Measurements from ENCODE around the gene CXorf65. TPM values are rescaled to one million over a fixed set of nuclear protein-coding genes. Genes with fewer than 3 reads are reported as not detected.

CXorf65 gene
- total and polyA plus RNA-seq, 9 donors: not detected

- TF ChIP-seq EP300 (IDR thresholded peaks at IDR 0.05): no peak
- no peak for TF ChIP-seq POLR2A (IDR thresholded peaks at IDR 0.05)
- no peak for TF ChIP-seq CTCF (IDR thresholded peaks at IDR 0.05)
- Histone ChIP-seq H3K4me1 (ENCODE audit: insufficient read depth) (no peaks in the 10 kb centered on the region), H3K9me3 (no peaks in the 10 kb centered on the region), H3K27me3 (no peaks in the 10 kb centered on the region), H3K4me3 (no peak overlapping the region), H3K27ac (no peak overlapping the region), H3K36me3 (no peaks in the 10 kb centered on the region)
- no peak for DNase-seq
- intact Hi-C loops (cut with DNase I): no loop called here
- WGBS, 3 donors: 80 to 85% (median 84%) methylated on average over 27 to 28 of the region's 28 CpGs
These were observed 41.1 kb upstream of the CXorf65 start for GRCh38 chrX:71147496-71148277.

GRCh38 chrX:71144651-71145050 lies 38.1 kb upstream of the CXorf65 start, which contains the start of gene NLGN3:
Gene NLGN3, plus strand, starts transcription at chrX:71144841. Its CDS starts 2,909 bp downstream, at chrX:71147750.
- no peaks in the 10 kb centered on the region for H3K36me3 ChIP-seq
- intact Hi-C loops (cut with DNase I): no loop called here
- no peak within 1 kb of the TSS for H3K27ac ChIP-seq
- WGBS, 3 donors: 21 to 32% (median 30%) methylated on average over 28 of the region's 28 CpGs
- no peaks in the 10 kb centered on the region for H3K4me1 ChIP-seq (ENCODE audit: insufficient read depth)
- DNase-seq: peak in 3 of 5 donors; percentile 47 to 65 (median 51)
- H3K9me3 ChIP-seq: no peaks in the 10 kb centered on the region
- no peak for TF ChIP-seq POLR2A (IDR thresholded peaks at IDR 0.05)
- no peak for TF ChIP-seq CTCF (IDR thresholded peaks at IDR 0.05)
- no peak for TF ChIP-seq EP300 (IDR thresholded peaks at IDR 0.05)
- peak within 1 kb of the TSS; percentile 20 for H3K4me3 ChIP-seq
- H3K27me3 ChIP-seq: no peaks in the 10 kb centered on the region

- Histone ChIP-seq H3K27ac (no peak overlapping the region), H3K36me3 (no peaks in the 10 kb centered on the region), H3K27me3 (no peaks in the 10 kb centered on the region), H3K4me1 (ENCODE audit: insufficient read depth) (no peaks in the 10 kb centered on the region), H3K9me3 (no peaks in the 10 kb centered on the region), H3K4me3 (no peak overlapping the region)
- WGBS, 3 donors: 40 to 48% (median 41%) methylated on average over 6 of the region's 6 CpGs
- intact Hi-C loops (cut with DNase I): no loop called here
- TF ChIP-seq EP300 (IDR thresholded peaks at IDR 0.05) (no peak), POLR2A (IDR thresholded peaks at IDR 0.05) (no peak), CTCF (IDR thresholded peaks at IDR 0.05) (no peak)
- peak; percentile 49 to 69 (median 63) for DNase-seq
These were observed 37.0 kb upstream of the CXorf65 start for GRCh38 chrX:71143508-71143907.

- WGBS, 3 donors: 54 to 70% (median 66%) methylated on average over 6 of the region's 6 CpGs
- intact Hi-C loops (cut with DNase I): no loop called here
These were observed 33.9 kb upstream of the CXorf65 start for GRCh38 chrX:71140440-71140839.

More at GRCh38 chrX:71140440-71140839, 33.9 kb upstream of the CXorf65 start:
- no peak for DNase-seq
- no peaks in the 10 kb centered on the region for H3K27me3 ChIP-seq
- no peak overlapping the region for H3K27ac ChIP-seq
- no peak overlapping the region for H3K4me3 ChIP-seq
- TF ChIP-seq CTCF (IDR thresholded peaks at IDR 0.05): no peak
- TF ChIP-seq EP300 (IDR thresholded peaks at IDR 0.05): no peak
- TF ChIP-seq POLR2A (IDR thresholded peaks at IDR 0.05): no peak
- H3K9me3 ChIP-seq: no peaks in the 10 kb centered on the region
- no peaks in the 10 kb centered on the region for H3K36me3 ChIP-seq
- no peaks in the 10 kb centered on the region for H3K4me1 ChIP-seq (ENCODE audit: insufficient read depth)
